ENCODE results near the gene ZBTB7C.

ZBTB7C gene

GRCh38 chr18:48153613-48154481 lies 255.3 kb downstream of the ZBTB7C start:
- H3K27ac ChIP-seq (ENCODE audit: low read depth, low read length, severe bottlenecking): no peak overlapping the region
- H3K4me3 ChIP-seq (ENCODE audit: extremely low read depth, insufficient read depth, low read length, poor library complexity, severe bottlenecking): no peak overlapping the region
- H3K4me1 ChIP-seq (ENCODE audit: control insufficient read depth, insufficient read depth, low read length, poor library complexity, severe bottlenecking): peaks cover 10% of the 10 kb centered on the region
- no peaks in the 10 kb centered on the region for H3K36me3 ChIP-seq (ENCODE audit: control insufficient read depth, insufficient read depth, low read length)
- 89 to 97% methylated on average over 7 of the region's 7 CpGs for WGBS, 2 experiments (ENCODE audit: insufficient coverage in 2 of 2)
- no peaks in the 10 kb centered on the region for H3K9me3 ChIP-seq (ENCODE audit: control insufficient read depth, low read length)

- no peaks in the 10 kb centered on the region for H3K9me3 ChIP-seq (ENCODE audit: control insufficient read depth, low read length)
- H3K4me3 ChIP-seq (ENCODE audit: extremely low read depth, insufficient read depth, low read length, poor library complexity, severe bottlenecking): no peak overlapping the region
- H3K27ac ChIP-seq (ENCODE audit: low read depth, low read length, severe bottlenecking): no peak overlapping the region
- 87 to 98% methylated on average over 3 to 4 of the region's 4 CpGs for WGBS, 2 experiments (ENCODE audit: insufficient coverage in 2 of 2)
- peaks cover 10% of the 10 kb centered on the region for H3K4me1 ChIP-seq (ENCODE audit: control insufficient read depth, insufficient read depth, low read length, poor library complexity, severe bottlenecking)
- H3K36me3 ChIP-seq (ENCODE audit: control insufficient read depth, insufficient read depth, low read length): no peaks in the 10 kb centered on the region
Observed at GRCh38 chr18:48152549-48152948, 256.6 kb downstream of the ZBTB7C start.

GRCh38 chr18:48151421-48152065 lies 257.6 kb downstream of the ZBTB7C start:
- WGBS, 2 experiments (ENCODE audit: insufficient coverage in 2 of 2): 71 to 90% methylated on average over 6 to 10 of the region's 11 CpGs

GRCh38 chr18:48149020-48149685 lies 260.0 kb downstream of the ZBTB7C start:
- H3K4me3 ChIP-seq (ENCODE audit: extremely low read depth, insufficient read depth, low read length, poor library complexity, severe bottlenecking): no peak overlapping the region
- H3K27ac ChIP-seq (ENCODE audit: low read depth, low read length, severe bottlenecking): no peak overlapping the region
- H3K36me3 ChIP-seq (ENCODE audit: control insufficient read depth, insufficient read depth, low read length): no peaks in the 10 kb centered on the region
- peaks cover 10% of the 10 kb centered on the region for H3K4me1 ChIP-seq (ENCODE audit: control insufficient read depth, insufficient read depth, low read length, poor library complexity, severe bottlenecking)
- no peaks in the 10 kb centered on the region for H3K9me3 ChIP-seq (ENCODE audit: control insufficient read depth, low read length)
- WGBS, 2 experiments (ENCODE audit: insufficient coverage in 2 of 2): 94 to 100% methylated on average over 5 to 12 of the region's 15 CpGs

More at GRCh38 chr18:48151421-48152065, 257.6 kb downstream of the ZBTB7C start:
- Histone ChIP-seq H3K27ac (ENCODE audit: low read depth, low read length, severe bottlenecking) (no peak overlapping the region), H3K4me3 (ENCODE audit: extremely low read depth, insufficient read depth, low read length, poor library complexity, severe bottlenecking) (no peak overlapping the region), H3K4me1 (ENCODE audit: control insufficient read depth, insufficient read depth, low read length, poor library complexity, severe bottlenecking) (peaks cover 10% of the 10 kb centered on the region), H3K36me3 (ENCODE audit: control insufficient read depth, insufficient read depth, low read length) (no peaks in the 10 kb centered on the region), H3K9me3 (ENCODE audit: control insufficient read depth, low read length) (no peaks in the 10 kb centered on the region)

GRCh38 chr18:48142994-48143393 lies 266.2 kb downstream of the ZBTB7C start:
- Histone ChIP-seq H3K9me3 (ENCODE audit: control insufficient read depth, low read length) (no peaks in the 10 kb centered on the region), H3K4me1 (ENCODE audit: control insufficient read depth, insufficient read depth, low read length, poor library complexity, severe bottlenecking) (no peaks in the 10 kb centered on the region), H3K36me3 (ENCODE audit: control insufficient read depth, insufficient read depth, low read length) (no peaks in the 10 kb centered on the region), H3K4me3 (ENCODE audit: extremely low read depth, insufficient read depth, low read length, poor library complexity, severe bottlenecking) (no peak overlapping the region), H3K27ac (ENCODE audit: low read depth, low read length, severe bottlenecking) (no peak overlapping the region)
- WGBS, 2 experiments (ENCODE audit: insufficient coverage in 2 of 2): 83% methylated on average over 1 of the region's 1 CpG; no CpG with 5 or more reads in 1 of the 2 experiments

GRCh38 chr18:48142353-48142752 lies 266.8 kb downstream of the ZBTB7C start:
- 83 to 93% methylated on average over 2 to 3 of the region's 3 CpGs for WGBS, 2 experiments (ENCODE audit: insufficient coverage in 2 of 2)
- peaks cover 2% of the 10 kb centered on the region for H3K4me1 ChIP-seq (ENCODE audit: control insufficient read depth, insufficient read depth, low read length, poor library complexity, severe bottlenecking)
- H3K9me3 ChIP-seq (ENCODE audit: control insufficient read depth, low read length): no peaks in the 10 kb centered on the region
- no peak overlapping the region for H3K4me3 ChIP-seq (ENCODE audit: extremely low read depth, insufficient read depth, low read length, poor library complexity, severe bottlenecking)
- H3K36me3 ChIP-seq (ENCODE audit: control insufficient read depth, insufficient read depth, low read length): no peaks in the 10 kb centered on the region
- no peak overlapping the region for H3K27ac ChIP-seq (ENCODE audit: low read depth, low read length, severe bottlenecking)

GRCh38 chr18:48140731-48141130 lies 268.5 kb downstream of the ZBTB7C start:
- no peak overlapping the region for H3K4me3 ChIP-seq (ENCODE audit: extremely low read depth, insufficient read depth, low read length, poor library complexity, severe bottlenecking)
- WGBS, 2 experiments (ENCODE audit: insufficient coverage in 2 of 2): 90 to 94% methylated on average over 6 to 10 of the region's 10 CpGs
- no peaks in the 10 kb centered on the region for H3K36me3 ChIP-seq (ENCODE audit: control insufficient read depth, insufficient read depth, low read length)
- peaks cover 8% of the 10 kb centered on the region for H3K4me1 ChIP-seq (ENCODE audit: control insufficient read depth, insufficient read depth, low read length, poor library complexity, severe bottlenecking)
- no peak overlapping the region for H3K27ac ChIP-seq (ENCODE audit: low read depth, low read length, severe bottlenecking)
- no peaks in the 10 kb centered on the region for H3K9me3 ChIP-seq (ENCODE audit: control insufficient read depth, low read length)

- WGBS, 2 experiments (ENCODE audit: insufficient coverage in 2 of 2): 68 to 82% methylated on average over 9 to 10 of the region's 14 CpGs
- Histone ChIP-seq H3K4me1 (ENCODE audit: control insufficient read depth, insufficient read depth, low read length, poor library complexity, severe bottlenecking) (peaks cover 12% of the 10 kb centered on the region), H3K36me3 (ENCODE audit: control insufficient read depth, insufficient read depth, low read length) (no peaks in the 10 kb centered on the region), H3K27ac (ENCODE audit: low read depth, low read length, severe bottlenecking) (no peak overlapping the region), H3K4me3 (ENCODE audit: extremely low read depth, insufficient read depth, low read length, poor library complexity, severe bottlenecking) (no peak overlapping the region), H3K9me3 (ENCODE audit: control insufficient read depth, low read length) (no peaks in the 10 kb centered on the region)
Observed at GRCh38 chr18:48139431-48140347, 269.5 kb downstream of the ZBTB7C start.

GRCh38 chr18:48138660-48139430 lies 270.3 kb downstream of the ZBTB7C start:
- H3K27ac ChIP-seq (ENCODE audit: low read depth, low read length, severe bottlenecking): no peak overlapping the region
- no peaks in the 10 kb centered on the region for H3K36me3 ChIP-seq (ENCODE audit: control insufficient read depth, insufficient read depth, low read length)
- 88% methylated on average over 6 to 7 of the region's 7 CpGs for WGBS, 2 experiments (ENCODE audit: insufficient coverage in 2 of 2)
- no peak overlapping the region for H3K4me3 ChIP-seq (ENCODE audit: extremely low read depth, insufficient read depth, low read length, poor library complexity, severe bottlenecking)
- no peaks in the 10 kb centered on the region for H3K9me3 ChIP-seq (ENCODE audit: control insufficient read depth, low read length)
- H3K4me1 ChIP-seq (ENCODE audit: control insufficient read depth, insufficient read depth, low read length, poor library complexity, severe bottlenecking): peaks cover 12% of the 10 kb centered on the region

Measured in mesodermal cell (in vitro differentiated cells).